Ascending aorta (tissue), 2 donors: ENCODE measurements around the gene PPFIA3. TPM values are rescaled to one million over a fixed set of nuclear protein-coding genes. Genes with fewer than 3 reads are reported as not detected.
"Not testable (repeated sequence)": the region's sequence is repeated elsewhere in the genome, so short reads cannot be mapped to it uniquely, and the experiment has no call there.

Source experiments
- DNase-seq, 2 donors: peaks; one replicate each; pipeline ENCODE4 v3.0.0-alpha.2; 2019; ENCODE audit warnings: low spot score in 2 of 2
- H3K27ac ChIP-seq, 2 donors: fragments of 200-600 bp; sonication (generic); one replicate each; pipeline ENCODE4 v1.5.1; 2016 to 2017; ENCODE audit warnings: mild to moderate bottlenecking in 1 of 2
- H3K27me3 ChIP-seq: fragments of 200-600 bp; sonication (generic); one replicate; pipeline ENCODE4 v1.5.1; 2017
- H3K36me3 ChIP-seq, 2 donors: fragments of 200-600 bp; sonication (generic); one replicate each; pipeline ENCODE4 v1.5.1; 2016
- H3K4me1 ChIP-seq, 2 donors: fragments of 200-600 bp; sonication (generic); one replicate each; pipeline ENCODE4 v1.5.1; 2016 to 2017; ENCODE audit warnings: mild to moderate bottlenecking in 1 of 2
- H3K4me3 ChIP-seq, 2 donors: fragments of 200-600 bp; sonication (generic); one replicate each; pipeline ENCODE4 v1.5.1; 2016 to 2017; ENCODE audit warnings: mild to moderate bottlenecking in 1 of 2
- H3K9me3 ChIP-seq, 2 donors: fragments of 200-600 bp; sonication (generic); one replicate each; pipeline ENCODE4 v1.5.1; 2016
- intact Hi-C: fragments of 100-400 bp; cut with DNase I; formaldehyde crosslinking; loops from one replicate; pipeline ENCODE4 v1.15.1; 2023
- total RNA-seq: library from RNA; depleted of rRNA; stranded (reverse); fragments of >200 nt; gene quantifications from one replicate; pipeline ENCODE4 v1.1.0, GENCODE V29; 2016
- TF ChIP-seq, protein P1 (sequence below), 3 experiments: fragments of 200-600 bp in 2 of 3; fragments of 450-650 bp in 1 of 3; sonication (generic) in 2 of 3; IDR thresholded peaks; one replicate each; pipeline ENCODE4 v1.5.1; 2016 to 2019; ENCODE audit warnings: antibody characterized with exemption in 3 of 3, mild to moderate bottlenecking in 1 of 3, moderate library complexity in 1 of 3

Gene PPFIA3
- total RNA-seq, 1 donor from 2014 or later, result 33.3 TPM

DNA sequence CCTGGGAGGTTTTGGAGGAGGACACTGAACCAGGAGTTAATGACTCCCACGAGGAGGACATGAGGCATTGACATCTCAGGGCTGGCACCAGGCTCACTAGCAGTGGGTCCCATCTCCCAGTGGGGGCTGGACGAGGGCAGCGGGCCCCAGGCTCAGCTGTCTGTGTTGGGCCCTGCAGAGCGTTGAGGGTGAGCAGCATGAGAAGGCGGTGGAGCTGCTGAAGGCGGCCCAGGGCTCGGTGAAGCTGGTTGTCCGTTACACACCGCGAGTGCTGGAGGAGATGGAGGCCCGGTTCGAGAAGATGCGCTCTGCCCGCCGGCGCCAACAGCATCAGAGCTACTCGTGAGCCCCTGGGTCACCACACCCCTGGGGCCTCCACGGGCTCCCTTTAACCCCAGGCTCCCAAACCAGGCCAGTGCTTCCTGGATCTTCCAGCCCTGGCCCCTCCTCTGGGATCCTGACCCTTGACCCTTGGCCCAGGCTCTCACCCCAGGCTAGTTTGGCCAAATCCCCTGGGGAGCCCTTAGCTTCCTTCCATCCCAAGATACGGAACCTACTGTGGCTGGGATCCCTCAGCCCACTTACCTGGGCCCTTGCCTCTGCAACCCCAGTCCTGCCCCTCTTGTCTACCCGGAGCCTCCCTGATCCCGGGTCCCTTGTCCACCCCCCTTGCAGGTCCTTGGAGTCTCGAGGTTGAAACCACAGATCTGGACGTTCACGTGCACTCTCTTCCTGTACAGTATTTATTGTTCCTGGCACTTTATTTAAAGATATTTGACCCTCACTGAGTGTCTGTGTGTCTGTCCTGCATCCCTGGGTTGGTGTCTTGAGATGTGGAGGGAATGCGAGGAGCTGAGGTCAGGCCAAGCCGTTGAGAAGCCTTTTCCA is 1.4 kb upstream of the PPFIA3 start:
- H3K27ac ChIP-seq, result peak overlapping the region; percentile 93 to 96
- H3K27me3 ChIP-seq, result no peaks in the 10 kb centered on the region
- intact Hi-C loops, result no loop called here
- H3K9me3 ChIP-seq, result no peaks in the 10 kb centered on the region
- DNase-seq, result no peak
- TF ChIP-seq, protein P1, sequence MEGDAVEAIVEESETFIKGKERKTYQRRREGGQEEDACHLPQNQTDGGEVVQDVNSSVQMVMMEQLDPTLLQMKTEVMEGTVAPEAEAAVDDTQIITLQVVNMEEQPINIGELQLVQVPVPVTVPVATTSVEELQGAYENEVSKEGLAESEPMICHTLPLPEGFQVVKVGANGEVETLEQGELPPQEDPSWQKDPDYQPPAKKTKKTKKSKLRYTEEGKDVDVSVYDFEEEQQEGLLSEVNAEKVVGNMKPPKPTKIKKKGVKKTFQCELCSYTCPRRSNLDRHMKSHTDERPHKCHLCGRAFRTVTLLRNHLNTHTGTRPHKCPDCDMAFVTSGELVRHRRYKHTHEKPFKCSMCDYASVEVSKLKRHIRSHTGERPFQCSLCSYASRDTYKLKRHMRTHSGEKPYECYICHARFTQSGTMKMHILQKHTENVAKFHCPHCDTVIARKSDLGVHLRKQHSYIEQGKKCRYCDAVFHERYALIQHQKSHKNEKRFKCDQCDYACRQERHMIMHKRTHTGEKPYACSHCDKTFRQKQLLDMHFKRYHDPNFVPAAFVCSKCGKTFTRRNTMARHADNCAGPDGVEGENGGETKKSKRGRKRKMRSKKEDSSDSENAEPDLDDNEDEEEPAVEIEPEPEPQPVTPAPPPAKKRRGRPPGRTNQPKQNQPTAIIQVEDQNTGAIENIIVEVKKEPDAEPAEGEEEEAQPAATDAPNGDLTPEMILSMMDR (IDR thresholded peaks at IDR 0.05), result no peak
- no peaks in the 10 kb centered on the region for H3K36me3 ChIP-seq
- H3K4me1 ChIP-seq, result peaks cover 14 to 25% of the 10 kb centered on the region in 2 donors
- H3K4me3 ChIP-seq, result peak overlapping the region; percentile 63 to 73

GRCh38 chr19:49118565-49119410 is 556 bp upstream of the PPFIA3 start, which contains the start of gene C19orf73:
TSS of gene C19orf73 (minus strand) at chr19:49119143. CDS start at chr19:49119022, 121 bp downstream.
- intact Hi-C loops, result loop anchor here (1.0 kb wide), 2 partner anchors 10 to 31 kb away; no protein-coding TSS in a partner anchor
- Histone ChIP-seq H3K36me3 (no peaks in the 10 kb centered on the region), H3K27ac (peak within 1 kb of the TSS; percentile 93 to 96), H3K9me3 (no peaks in the 10 kb centered on the region), H3K27me3 (no peaks in the 10 kb centered on the region), H3K4me3 (peak within 1 kb of the TSS; percentile 63 to 73), H3K4me1 (peaks cover 14 to 22% of the 10 kb centered on the region in 2 donors)
- TF ChIP-seq, protein P1 (IDR thresholded peaks at IDR 0.05), result peak in 1 of 3 experiments; percentile 11
- DNase-seq, result peak; percentile 81 to 97

DNA sequence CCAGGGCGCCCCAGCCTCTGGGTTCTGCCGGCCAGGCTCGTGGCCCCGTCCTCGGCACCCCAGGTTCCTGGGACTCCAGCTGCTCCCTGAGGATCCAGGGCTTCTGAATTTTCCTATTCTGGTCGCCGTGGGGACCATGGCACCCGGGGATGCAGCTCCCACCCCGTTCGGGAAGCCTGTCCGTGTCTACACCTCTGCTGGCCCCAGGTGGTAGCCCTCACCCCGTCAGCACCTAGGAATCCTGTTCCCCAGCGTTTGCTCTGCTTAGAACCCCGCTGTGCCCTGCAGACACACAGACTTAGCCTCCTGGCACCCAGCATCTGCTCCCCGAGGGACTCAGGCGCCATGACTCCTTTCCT is 960 bp downstream of the PPFIA3 start:
- Histone ChIP-seq H3K36me3 (no peaks in the 10 kb centered on the region), H3K9me3 (no peaks in the 10 kb centered on the region), H3K4me3 (peak overlapping the region; percentile 53 to 73), H3K27me3 (no peaks in the 10 kb centered on the region), H3K4me1 (peaks cover 14 to 20% of the 10 kb centered on the region in 2 donors), H3K27ac (no peak overlapping the region)
- DNase-seq, result no peak
- intact Hi-C loops, result no loop called here
- TF ChIP-seq, protein P1 (IDR thresholded peaks at IDR 0.05), result no peak

- no peak for DNase-seq
- H3K9me3 ChIP-seq, result no peaks in the 10 kb centered on the region
- intact Hi-C loops, result no loop called here
- TF ChIP-seq, protein P1 (IDR thresholded peaks at IDR 0.05), result no peak
- peaks cover 14 to 20% of the 10 kb centered on the region in 2 donors for H3K4me1 ChIP-seq
- H3K4me3 ChIP-seq, result no peak overlapping the region
- no peaks in the 10 kb centered on the region for H3K27me3 ChIP-seq
- H3K27ac ChIP-seq, result no peak overlapping the region
- H3K36me3 ChIP-seq, result no peaks in the 10 kb centered on the region
Measured at GRCh38 chr19:49120868-49121267, 1.5 kb downstream of the PPFIA3 start.

GRCh38 chr19:49121841-49122240 is 2.5 kb downstream of the PPFIA3 start:
- H3K27ac ChIP-seq, DNase-seq, H3K9me3 ChIP-seq, H3K27me3 ChIP-seq, H3K4me3 ChIP-seq, H3K36me3 ChIP-seq, intact Hi-C loops: not testable (repeated sequence)
- H3K4me1 ChIP-seq, result peaks cover 14 to 20% of the 10 kb centered on the region in 2 donors

DNA sequence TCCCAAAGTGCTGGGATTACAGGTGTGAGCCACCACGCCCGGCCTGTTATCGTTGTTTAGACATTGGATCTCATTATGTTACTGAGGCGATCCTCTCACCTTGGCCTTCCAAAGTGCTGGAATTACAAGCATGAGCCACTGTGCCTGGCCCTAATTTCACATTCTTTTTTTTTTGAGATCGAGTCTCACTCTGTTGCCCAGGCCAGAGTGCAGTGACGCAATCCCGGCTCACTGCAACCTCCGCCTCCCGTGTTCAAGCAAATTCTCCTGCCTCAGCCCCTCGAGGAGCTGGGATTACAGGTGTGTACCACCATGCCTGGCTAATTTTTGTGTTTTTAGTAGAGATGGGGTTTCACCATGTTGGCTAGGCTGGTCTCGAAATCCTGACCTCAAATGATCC is 3.9 kb downstream of the PPFIA3 start:
- DNase-seq, intact Hi-C loops, H3K4me3 ChIP-seq, H3K27me3 ChIP-seq, H3K36me3 ChIP-seq, H3K27ac ChIP-seq, H3K9me3 ChIP-seq: not testable (repeated sequence)
- peaks cover 7 to 17% of the 10 kb centered on the region in 2 donors for H3K4me1 ChIP-seq
